ENCODE measurements around the gene BCOR.

The BCOR gene

DNA sequence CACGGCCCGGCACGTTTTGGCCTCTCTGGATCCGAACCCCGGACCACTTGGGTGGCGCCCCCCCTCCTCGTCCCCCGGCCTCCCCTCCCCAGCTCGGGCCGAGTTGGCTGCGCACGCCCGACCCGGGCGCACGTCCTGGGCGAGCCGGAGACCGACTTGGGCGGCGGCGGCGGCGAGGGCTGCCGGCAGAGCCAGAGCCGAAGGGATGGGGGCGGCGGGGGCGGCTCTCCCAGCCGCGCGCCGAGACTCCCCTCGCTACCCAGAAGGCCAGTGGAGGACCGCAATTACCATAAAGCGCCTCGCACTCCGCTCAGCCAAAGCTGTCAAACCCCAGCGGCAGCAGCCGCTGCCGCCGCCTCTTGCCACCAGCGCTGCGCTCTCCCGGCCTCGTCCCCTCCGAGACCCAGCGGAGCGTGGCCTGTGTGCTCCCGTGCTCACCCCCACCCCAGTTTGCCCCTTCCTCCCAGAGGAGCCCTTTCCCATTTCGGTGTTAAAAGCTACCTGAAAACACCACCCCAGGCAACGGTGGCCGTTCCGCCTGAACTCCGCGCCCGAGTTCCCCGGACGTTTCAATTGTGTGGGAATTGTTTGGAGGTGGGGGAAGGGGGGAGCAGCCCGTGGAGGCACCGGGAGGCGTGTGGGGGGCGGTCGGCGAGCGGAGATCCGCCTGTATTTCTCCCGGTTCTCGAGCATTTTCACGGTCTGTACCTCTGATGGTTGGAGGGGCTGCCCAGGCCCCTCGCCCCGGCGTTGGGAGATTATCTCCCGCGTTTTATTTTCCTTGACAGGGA lies 701 bp upstream of the BCOR start:
- DNase-seq (ENCODE audit: low read depth) = peak; percentile 67

DNA sequence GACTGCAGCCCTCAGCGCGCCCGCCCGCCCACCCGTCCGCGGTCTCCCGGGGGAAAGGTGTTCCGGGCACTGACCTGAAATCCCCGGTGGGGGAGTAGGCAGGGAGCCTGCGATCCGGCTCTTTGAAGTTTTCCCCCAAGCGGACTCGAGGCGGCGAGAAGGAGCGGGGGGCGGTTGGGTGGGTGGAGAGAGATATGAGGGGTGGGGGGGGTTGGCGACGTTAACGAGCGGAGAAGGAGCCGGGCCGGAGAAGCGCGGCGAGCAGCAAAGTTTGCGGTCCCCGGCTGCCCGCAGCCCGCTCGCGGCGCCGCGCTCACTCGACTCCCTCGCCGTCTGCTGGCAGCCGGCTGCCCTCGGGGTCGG lies 636 bp downstream of the BCOR start:
- DNase-seq (ENCODE audit: low read depth) = no peak

- peak; percentile 58 for DNase-seq (ENCODE audit: low read depth)
Measured at GRCh38 chrX:40096395-40097091, 1.2 kb downstream of the BCOR start.

- DNase-seq (ENCODE audit: low read depth) = peak; percentile 42
Measured at GRCh38 chrX:40095583-40096394, 2.0 kb downstream of the BCOR start.

DNA sequence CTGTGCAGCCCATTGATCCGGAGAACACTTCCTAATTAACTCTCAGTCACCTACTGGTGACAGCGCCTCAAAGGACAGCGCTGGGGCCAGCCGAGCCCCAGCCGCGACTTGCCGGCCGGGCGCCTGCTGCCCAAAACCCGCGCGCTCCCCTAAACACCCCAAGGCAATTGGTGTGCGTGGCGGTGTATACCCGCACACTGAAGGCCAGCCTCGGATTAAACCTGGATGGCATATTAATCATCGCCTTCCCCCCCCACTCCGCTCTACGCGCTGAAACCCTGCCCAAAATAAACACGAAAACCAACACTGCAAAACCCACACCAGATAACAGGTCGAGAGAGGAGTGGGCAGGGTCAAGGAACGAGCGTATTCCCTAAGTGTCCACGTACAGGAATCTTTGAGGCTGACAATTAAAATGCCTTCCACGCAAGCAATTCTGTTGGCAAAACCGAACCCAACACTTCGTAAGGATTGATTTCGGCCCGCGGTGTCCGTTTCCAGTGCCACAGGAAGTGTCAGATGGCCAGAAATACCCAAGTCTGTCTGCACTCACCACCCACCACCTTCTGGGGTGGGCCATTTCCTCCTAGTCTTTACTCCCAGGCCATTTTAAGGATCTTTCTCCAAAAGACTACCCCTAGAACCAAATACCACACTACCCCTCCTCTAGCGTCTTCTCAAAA lies 2.7 kb downstream of the BCOR start:
- peak; percentile 35 for DNase-seq (ENCODE audit: low read depth)

DNA sequence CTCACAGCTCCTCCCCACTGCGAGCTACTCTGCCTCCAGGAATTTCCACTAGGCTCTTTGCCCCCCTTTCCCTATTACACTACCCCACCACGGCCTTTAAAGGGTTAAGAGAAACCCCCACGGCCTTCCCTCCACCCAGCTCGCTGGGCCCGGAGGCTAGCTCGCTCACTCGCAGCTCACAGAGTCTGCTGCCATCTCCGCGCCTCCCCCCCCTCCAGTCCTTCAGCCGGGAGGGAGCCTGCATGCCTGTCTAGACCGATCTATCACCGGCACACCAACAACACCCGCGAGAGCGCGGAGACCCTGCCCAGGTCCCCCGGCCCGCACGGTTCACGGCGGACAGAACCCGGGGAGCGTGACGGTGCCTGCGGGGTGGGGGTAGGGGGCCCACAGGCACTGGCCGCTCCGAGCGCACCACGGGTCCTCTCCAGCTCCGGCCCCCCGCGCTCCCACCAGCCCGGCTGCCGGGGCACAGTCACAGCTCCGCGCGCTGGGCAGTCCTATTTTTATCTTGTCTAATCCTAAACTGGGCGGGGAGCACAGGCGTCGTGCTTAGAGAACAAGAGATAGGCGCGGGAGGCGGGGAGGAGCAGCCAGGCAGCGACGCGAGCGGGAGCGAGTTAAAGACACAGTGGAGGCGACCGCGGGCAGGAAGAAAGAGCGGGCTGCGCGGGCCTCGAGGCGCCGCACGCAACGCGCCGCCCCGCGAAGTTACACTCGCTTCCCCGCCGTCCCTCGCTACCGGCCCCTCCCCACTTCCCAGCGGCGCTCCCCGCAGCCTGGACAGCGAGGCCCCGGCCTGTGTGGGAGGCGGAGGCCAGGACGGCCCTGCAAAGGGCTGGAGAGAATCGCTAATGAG lies 3.5 kb downstream of the BCOR start:
- DNase-seq (ENCODE audit: low read depth) = peak; percentile 77

- DNase-seq (ENCODE audit: low read depth) = no peak
Measured at GRCh38 chrX:40093586-40093985, 4.2 kb downstream of the BCOR start.

GRCh38 chrX:40092808-40093435 lies 4.8 kb downstream of the BCOR start:
- DNase-seq (ENCODE audit: low read depth) = no peak

- no peak for DNase-seq (ENCODE audit: low read depth)
Measured at GRCh38 chrX:40091691-40092421, 5.9 kb downstream of the BCOR start.

DNA sequence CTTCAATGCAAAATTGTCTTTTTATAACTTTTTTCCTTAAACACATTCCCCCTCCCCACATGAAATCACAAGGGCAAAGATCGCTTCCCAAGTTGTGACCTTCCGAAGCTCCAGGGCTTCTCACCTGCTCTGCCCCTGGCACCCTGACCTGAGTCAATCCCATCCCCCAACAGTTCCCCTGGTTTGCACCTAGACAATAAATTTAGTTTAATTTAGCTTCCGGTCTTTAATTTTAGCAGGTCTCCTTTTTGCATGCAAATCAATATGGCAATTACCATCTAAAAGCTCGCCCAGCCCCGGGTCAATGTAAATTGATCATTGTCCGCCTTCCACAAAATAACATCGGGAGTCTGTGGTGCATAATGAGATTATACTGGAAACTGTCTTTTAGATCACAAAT lies 6.8 kb downstream of the BCOR start:
- no peak for DNase-seq (ENCODE audit: low read depth)

DNA sequence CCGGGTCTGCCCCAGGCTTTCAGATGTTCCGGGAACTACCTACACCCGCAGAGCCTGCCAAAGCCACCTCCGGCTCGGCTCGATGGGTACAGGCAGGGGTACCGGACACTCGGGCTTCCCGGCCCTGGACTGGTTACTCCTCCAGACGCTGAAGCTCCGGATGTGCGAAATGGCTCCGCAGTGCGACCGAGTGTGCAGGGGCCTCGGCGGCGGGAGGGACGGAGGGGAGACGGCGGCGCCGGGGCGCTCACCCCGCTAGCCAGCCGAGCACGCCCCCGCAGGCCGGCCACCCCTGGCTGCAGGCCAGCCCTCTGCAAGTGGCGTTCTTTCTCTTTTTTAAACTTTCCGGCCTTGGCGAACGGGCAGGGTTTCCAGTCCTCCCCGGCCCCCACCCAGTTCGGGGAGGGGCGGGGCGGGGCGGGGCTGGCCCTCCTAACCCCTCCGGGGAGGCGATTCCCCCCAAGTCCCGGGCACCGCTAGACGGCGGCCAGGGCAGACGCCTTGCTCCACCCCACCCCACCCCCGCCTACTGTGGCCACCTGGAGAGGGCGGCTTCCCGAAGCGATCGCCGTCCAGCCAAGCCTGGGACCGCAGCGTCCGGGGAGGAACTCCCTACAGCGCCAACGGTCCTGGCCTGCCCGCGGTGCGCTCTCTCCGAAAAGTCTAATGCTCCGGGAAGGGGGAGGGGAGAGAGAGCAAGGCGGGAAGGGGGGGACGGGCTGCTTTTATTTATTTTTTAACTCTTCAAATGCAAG lies 7.5 kb downstream of the BCOR start:
- peak; percentile 32 for DNase-seq (ENCODE audit: low read depth)

GRCh38 chrX:40088803-40089540 lies 8.8 kb downstream of the BCOR start:
- DNase-seq (ENCODE audit: low read depth) = no peak

DNA sequence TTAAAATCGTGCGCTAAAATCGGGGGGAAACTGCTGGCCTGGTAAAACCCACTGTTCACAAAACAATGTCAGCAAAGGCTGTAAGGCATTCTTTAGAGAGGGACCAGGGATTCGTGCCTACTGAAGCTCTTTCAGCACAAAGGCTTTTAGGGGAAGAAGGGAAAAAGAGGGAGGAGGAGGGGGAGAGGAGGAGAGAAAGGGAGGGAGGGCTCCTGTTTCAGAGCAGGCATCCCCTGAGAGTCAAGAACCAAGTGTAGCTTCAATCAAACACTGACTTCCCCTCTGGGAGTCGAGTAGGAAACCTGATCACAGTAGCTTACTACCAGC lies 9.5 kb downstream of the BCOR start:
- no peak for DNase-seq (ENCODE audit: low read depth)

DNA sequence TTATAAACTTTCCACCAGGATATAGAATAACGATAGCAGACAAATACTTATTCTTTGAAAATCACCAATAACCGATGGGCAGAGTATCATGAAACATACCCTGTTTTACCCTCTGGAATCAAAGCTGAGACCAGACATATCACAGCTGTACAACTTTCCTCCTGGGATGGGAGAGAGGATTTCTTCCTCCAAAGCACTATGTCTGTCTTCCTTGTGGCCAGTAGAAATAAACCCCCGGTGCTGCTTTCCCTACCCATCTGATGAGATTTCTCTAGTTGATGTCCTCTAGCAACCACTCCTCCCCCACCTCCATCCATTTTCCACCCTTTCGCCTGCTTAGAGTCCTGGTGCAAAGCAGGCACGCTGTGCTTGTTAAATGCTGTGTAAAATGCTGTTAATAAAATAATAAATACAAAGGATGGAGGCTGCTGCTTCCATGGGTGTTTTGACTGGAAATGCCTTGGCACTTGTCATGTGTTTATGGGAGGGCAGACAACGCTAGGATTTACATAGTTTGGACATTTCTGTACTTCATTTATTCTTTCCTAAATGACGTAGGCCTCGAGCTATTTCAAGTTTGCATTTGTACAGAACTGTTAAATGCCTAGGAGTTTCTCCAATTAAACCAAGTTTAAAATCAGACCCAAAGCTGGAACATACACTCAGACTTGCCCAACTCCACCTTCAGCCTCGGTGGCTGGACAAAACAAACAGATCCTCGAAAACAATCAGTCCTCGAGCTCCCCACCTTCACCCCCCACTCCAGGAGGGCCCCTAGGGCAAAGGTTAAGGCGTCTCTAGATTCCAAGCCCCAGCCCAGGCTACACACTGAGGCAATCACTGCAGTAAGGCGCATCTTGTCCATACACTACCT lies 10.1 kb downstream of the BCOR start:
- peak; percentile 71 for DNase-seq (ENCODE audit: low read depth)

DNA sequence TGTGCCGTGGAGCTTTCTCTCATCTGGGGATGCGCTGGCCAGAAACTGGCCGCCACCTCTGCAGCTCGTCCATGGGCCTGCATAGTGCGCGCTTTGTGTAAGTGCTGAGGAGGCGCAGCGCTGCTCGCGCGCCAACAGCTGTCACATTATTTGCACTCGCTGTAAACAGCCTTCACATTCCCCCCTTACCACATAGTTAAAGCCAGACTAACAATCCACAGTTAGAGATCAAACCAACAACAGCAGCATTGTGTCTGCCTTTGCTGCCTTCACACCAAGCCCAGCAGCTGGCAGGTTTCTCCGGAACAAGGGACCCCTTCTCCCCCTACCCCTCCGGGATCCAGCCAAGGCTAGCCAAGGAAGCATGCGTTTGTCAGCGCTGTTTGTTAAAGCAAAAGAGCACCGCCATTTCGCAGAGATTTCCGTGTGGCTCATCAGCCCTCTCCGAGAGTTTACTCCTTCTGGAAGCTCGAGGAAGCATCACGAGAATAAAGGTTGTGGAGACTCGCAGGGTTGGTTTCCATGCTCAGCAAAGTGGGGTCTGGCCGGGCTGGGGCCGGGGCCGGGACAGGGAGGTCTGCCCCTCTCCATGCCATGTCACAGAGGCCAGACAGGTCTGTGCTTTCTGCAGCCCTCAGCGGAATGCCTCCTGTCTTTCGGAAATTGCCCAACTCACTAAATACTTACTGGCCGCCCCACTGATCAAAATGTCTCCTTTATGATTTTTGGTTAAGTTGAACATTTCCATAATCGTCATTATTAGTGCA lies 11.0 kb downstream of the BCOR start:
- DNase-seq (ENCODE audit: low read depth) = no peak

GRCh38 chrX:40085714-40086113 lies 12.0 kb downstream of the BCOR start:
- DNase-seq (ENCODE audit: low read depth) = no peak

DNA sequence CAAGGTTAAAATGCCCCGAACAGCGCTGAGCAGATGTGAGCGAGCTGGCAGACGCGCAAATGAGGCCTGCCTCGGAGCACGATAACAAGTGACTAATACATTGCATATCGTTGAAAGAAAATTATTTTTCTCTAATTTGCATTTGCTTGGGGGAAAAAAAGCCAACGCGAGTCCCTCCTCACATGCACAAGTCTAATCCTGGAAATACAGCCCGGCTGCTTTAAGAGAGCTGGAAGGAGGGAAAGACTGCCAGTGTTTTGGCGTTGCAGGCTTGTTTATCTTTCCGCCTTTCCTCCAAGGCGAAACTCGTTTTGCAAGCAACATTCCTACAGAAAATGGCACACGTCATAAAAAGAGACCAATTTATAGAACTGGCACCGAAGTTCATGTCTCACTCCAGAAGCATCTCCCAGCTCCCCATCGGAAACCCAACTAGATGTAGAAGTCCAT lies 12.6 kb downstream of the BCOR start:
- peak; percentile 89 for DNase-seq (ENCODE audit: low read depth)

Data from EH (cell line).